NOMO-1 treated with DMSO at 0.1 percent for 48 hours (cell line): ENCODE measurements around the gene CHD1L.
"Not testable (repeated sequence)": the region's sequence is repeated elsewhere in the genome, so short reads cannot be mapped to it uniquely, and the experiment has no call there.

ENCODE experiments used
- DNase-seq: peaks from one replicate; lab custom pipeline; 2025; ENCODE audit not compliant: unreplicated experiment; lab: John Stamatoyannopoulos, UW

The CHD1L gene

DNA sequence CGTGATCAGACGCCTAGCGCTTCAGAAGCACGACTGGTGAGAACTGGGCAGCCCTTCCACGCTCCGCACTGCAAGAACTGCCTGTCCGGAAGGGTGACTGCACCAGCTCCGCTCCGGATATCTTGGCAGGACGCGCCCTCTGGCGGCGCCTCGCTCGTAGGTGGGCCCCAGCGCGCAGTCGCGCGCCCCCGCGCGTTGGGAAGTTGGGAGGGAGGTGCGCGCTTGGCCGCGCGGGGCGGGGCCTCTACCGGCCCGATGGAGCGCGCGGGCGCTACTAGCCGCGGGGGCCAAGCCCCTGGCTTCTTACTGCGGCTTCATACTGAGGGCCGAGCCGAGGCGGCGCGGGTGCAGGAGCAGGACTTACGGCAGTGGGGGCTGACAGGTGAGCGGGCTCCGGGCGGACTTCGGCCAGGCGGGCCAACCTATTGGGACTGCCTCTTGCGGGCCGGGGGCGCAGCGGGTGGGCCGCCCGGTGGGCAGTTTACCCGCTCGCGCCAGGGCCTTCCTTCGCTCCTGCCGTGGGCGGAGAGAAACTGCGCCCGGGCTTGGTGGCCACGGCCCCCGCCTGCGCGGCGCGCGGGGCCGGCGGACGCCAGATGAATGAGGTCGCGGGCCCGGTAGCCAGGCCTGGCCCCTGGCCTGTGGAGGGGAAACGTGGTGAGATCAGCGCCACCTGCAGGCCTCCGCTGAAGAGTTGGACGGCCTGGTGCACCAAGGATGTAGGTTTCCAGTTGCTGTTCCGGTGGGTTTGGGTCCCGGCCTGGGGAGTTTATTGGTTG is at the start of gene CHD1L:
TSS of gene CHD1L (plus strand) at position 236 of the 779 bp plus-strand sequence. CDS start at position 256, 20 bp downstream.
- peak; percentile 94 for DNase-seq

DNA sequence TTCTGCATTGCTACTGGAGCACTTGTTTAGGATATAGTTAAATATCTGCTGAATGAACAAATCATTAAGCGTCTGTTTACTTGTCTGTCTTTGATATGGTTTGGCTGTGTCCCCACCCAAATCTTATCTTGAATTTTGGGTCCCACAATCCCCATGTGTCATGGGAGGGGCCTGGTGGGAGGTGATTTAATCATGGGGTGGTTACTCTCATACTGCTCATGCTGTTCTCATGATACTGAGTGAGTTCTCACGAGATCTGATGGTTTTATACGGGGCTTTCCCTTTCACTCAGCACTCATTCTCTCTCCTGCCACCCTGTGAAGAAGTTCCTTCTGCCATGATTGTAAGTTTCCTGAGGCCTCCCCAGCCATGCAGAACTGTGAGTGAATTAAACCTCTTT is 45.2 kb upstream of the CHD1L start:
- DNase-seq, result not testable (repeated sequence)

DNA sequence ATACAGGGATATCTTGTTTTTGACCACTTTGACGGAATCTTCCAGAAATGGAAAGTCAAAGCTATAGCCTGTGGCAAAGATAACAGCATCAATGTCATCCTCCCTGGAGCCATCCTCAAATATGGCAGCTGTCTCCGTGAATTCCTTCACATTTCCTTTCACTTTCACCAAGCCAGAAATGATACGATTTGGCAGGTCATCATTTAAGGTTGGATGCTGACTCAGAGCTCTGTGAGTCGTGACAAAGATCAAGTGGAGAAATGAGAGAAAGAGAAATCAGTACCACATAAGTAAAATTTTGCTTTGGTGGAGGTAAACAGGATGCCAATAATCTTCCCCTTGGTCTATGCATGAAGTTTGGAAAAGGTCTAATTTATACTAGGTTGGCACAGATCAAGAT is 41.2 kb upstream of the CHD1L start:
- DNase-seq, result no peak

DNA sequence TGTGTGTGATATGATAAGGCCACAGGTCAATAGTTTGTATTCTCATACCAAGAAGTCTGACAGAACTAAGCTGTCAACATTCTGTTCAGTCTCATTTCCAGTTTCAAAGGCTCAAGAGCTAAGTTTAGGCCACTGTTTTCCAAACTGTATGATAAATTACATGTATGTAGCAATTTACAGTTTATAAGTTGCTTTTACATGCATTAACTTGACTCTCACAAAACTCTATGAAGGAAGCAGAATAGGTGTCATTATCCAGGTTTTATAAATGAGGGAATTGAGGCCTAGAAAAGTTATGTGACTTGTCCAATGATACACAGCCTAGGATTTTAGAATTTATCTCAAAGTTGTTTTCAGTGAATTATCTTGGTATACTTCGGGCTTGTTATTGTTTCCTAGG is 40.7 kb upstream of the CHD1L start:
- no peak for DNase-seq

DNA sequence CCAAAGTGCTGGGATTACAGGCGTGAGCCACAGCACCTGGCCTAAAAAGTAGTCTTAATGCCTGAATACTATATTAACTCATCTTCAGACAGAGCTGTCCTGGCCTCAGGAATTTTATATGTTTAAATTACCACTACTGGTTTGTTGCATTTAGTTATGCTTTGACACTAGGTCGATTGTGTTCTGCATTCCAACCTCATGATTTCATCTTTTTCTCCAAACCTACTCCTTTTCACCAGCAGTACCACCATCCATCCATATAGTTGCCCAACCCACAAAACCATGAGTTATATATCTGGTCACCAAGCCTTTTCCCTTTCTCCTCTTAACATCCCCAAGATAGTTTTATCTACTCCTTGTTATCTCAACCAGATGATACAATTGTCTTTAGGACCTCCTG is 39.9 kb upstream of the CHD1L start:
- DNase-seq, result no peak

DNA sequence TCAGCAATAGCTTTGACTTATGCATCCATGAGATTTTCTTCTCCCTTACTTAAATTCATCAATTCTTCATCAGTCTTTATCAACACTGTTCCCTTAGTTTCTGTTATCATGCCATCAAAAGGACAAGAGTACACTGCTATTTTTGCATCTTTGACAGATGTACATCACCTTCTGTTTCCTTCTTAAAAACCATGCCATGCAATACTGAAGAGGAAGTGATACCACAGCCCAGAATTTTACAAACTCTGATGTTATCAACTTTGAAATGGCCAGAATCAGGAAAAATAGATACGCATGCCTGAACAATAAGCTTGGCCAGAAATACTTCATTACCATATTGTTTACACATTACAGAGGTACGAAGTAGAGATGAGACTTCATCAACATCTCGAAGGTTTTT is 38.4 kb upstream of the CHD1L start:
- peak; percentile 64 for DNase-seq

DNA sequence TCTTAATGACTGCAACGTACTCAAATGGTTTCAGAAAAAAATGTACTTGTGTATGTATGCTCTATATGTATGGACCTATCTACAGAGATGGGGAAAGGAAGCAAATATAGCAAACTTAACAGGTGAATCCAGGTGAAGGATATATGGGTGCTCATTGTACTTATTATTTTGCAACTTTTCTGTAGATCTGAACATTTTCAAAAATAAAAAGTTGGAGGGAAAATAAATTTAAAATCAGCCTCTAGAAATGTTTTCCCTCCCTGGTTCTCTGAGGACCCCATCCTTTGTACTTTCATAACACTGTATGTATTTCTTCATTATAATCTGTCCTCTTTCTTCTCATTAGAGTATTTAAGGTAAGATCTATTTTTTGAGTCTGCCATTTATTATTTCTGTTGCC is 35.3 kb upstream of the CHD1L start:
- no peak for DNase-seq

DNA sequence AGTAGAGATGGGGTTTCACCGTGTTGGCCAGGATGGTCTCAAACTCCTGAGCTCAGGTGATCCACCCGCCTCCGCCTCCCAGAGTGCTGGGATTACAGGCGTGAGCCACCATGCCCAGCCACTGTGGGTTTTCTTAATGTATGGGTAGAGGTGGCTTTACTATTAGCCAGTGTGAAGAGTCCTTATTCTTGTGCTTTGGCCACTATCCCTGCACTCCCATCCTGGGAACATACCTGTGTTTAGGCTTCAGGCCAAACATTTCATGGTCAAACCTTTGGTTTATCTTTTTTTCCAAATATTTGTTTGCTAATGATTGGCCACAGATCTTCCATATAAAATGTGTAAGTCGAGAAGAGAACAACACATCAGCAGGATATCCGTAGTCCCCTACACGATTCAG is 33.9 kb upstream of the CHD1L start:
- no peak for DNase-seq

DNA sequence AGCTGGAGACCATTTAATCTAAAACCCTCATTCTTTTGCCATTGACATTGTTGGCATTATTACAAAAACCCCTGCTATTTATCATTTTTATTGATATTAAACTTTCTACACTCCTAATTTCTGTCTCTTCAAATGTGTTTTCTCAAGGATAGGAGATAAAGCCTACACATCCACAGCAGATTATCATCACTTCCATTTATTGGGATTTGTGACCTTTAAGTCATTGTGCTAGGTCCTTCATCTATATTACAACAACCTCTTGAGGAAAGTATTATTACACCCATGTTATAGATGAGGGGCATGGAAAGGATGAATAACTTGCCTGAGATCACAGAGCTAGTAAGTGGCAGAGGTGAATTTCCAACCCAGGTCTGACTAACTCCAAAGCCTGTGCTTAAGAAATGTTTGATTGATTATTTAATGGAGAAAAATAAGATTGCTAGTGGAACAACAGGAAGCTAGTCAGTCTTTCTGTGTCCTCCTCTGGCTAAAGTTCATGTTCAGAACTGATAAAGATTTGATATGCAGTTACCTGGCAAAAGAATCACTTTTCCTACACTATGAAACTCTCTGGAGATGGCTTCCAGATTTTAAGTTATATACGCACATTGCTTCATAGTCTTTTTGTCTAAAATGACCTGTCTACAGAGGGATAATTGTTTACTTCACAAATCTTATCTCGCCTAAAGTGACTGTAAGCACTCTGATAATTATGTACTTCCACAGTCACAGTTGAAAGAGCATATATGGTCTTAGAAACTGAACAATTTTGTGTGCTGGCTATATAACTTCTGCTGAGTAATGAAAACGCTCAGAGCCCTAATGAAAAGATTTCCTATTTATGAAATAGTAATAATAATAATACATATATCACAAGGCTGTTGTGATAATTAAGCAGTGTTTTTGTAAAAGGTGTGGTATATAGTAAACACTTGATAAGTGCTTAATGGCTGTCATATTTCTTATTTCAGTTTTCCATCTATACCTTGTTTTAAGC is 32.4 kb upstream of the CHD1L start:
- DNase-seq, result no peak

DNA sequence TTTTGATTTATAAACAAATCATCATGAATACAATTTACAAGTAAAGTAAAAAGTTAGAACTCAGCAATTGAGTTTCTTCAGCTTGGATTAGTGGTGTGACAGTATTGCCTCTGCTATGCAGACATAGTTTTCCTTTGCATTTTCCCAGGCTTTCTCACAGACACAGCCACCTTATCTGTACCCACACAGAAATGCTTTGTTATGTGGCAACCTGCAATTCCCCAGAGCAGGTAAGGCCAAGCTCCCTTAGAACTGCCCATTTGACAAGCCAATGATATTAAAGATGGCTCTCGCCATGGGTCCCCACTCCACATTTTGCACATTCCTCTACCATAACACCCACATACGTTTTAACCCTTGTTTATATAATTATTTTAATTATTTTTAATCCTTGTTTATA is 31.5 kb upstream of the CHD1L start:
- no peak for DNase-seq

DNA sequence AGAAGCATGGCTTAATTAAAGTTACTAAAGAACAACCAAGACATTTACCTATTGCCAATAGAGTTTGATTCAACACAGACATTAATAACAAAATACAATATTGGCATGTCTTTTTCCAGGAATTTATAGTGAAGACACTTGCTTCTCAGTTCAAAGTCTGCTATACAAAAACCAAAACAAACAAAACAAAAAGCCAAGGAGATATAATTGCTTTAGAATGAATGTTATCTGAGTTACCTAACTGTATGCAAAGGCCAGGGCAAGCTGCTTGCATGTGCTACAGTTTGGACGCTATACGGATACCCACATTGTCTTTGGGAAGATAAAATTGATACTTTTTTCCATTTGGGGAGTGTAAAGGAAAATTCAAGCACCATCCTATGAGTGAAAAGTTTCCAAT is 30.9 kb upstream of the CHD1L start:
- DNase-seq, result no peak

DNA sequence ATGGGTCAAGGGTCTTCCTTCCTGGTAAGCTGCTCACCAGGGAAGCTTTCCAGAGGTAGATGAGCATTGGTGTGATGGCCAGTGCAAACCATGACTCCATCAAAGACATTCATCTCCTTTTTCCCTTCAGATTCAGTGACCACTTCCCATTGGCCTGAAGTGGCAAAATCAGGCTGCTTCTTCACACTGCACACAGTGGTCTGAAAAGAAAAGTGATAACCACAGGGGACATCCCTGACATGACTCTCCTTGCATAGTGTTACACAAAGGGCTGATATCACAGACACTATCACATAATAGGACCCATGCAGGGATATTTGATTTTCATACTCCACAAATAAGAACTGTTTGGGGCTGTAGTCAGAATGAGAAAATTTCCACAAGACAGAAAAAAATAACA is 29.2 kb upstream of the CHD1L start:
- no peak for DNase-seq

DNA sequence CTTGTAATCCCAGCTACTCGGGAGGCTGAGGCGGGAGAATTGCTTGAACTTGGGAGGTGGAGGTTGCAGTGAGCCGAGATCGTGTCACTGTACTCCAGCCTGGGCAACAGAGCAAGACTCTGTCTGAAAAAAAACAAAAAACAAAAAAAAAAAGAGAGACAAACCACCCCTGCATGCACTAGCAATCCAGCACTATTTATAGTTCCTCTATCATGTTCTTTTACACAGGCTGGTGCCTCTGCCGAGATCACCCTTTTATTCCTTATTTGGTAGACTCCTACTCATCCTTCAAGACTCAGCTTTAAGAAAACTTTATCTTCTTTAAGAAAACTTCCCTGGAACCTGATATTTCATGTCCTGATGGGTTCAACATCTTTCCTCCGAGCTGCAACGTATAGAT is 28.2 kb upstream of the CHD1L start:
- DNase-seq, result no peak

DNA sequence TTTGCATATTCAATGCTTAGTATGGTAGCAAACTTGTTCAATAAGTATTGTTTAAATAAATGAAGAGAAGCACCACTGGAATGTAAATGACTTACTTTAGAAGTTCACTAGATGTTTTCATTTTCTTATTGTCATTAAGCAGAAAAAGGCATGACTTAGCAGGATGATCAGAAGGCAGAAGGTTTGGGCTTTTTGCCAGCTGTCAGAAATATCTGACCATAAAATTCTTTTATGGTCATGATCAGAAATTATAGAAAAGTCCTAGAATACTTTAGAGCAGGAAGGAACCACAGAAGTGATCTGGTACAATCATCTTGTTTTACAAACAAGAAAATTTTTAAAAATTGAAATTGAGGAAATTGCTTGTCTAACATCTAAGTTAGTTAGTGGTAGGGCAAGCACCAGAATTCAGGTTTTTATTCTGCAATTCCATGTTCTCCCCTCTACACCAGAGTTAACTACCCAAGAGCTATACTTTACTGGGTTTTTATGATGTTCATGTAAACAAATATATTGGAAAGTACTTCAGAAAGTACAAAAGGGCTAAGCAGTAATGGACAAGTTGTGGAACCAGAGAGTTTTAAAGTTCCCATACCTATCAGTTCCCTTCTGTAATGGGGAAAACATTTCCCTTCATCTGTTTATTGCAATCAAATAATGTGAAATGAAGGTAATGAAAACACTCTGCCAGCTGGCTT is 27.5 kb upstream of the CHD1L start:
- DNase-seq, result no peak

DNA sequence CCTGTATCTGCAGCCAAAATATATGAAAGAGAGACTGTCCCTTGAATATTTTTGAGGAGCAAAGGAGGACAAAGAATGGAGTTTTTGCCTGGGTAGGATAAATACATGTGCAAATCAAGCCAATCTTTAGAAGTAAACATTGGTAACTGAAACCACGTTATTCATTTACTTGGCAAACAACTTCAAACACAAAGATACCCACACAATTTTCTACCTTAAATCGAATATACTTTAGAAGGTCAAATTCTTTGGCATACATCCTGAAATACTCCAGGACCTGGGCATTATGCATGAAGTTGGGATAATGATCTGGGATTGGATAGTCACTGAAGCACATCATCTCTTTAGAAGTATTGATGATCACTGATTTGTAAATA is 27.0 kb upstream of the CHD1L start:
- DNase-seq, result no peak

DNA sequence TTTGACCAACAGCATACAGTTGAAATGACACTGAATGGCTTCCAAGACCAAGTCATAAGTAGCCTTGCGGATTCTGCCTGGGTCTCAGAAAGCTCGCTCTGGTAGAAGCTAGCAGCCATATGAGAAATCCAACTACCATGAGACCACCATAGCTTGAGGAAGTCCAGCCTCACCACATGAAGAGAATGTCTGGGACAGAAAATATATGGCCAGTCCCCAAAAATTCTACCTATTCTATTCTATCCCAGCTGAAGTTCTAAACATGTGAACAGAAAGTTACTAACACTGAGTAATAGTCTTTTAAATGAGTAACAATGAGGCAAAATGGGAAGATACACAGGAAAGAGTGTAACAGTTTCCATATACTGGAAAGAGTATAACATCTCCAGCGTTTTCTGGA is 26.4 kb upstream of the CHD1L start:
- no peak for DNase-seq

DNA sequence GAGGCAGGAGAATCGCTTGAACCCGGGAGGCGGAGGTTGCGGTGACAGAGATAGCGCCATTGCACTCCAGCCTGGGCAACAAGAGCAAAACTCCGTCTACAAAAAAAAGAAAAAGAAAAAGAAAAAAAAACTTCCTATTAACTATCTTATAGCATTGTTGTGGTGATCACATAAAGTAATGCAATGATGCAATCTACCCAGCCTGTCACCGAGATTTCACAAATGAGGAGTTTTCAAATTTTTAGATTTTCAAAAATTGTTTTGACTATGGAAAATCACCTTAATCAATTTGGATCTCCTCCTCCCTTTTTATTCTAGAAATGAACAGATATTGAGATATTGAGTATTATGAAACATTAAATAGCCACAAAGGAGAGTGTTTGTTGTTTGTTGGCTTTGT is 25.3 kb upstream of the CHD1L start:
- no peak for DNase-seq

DNA sequence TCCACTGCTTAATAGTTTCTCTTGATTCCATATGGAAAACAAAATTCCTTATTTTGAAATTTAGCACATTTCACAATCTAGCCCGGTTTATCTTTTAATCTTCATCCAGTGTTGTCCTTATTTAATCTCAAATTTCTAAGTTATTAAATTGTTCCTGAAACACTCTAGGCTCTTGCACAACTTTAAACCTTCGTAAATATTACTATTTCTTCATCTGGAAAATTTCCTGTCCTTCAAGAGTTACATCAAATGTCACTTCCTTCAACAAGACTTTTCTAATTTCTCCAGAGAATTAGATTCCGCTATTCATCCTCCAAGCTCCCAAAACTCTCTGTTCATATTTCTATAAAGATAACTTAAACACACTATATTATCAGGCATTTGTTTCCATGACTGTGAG is 23.9 kb upstream of the CHD1L start:
- peak; percentile 22 for DNase-seq

DNA sequence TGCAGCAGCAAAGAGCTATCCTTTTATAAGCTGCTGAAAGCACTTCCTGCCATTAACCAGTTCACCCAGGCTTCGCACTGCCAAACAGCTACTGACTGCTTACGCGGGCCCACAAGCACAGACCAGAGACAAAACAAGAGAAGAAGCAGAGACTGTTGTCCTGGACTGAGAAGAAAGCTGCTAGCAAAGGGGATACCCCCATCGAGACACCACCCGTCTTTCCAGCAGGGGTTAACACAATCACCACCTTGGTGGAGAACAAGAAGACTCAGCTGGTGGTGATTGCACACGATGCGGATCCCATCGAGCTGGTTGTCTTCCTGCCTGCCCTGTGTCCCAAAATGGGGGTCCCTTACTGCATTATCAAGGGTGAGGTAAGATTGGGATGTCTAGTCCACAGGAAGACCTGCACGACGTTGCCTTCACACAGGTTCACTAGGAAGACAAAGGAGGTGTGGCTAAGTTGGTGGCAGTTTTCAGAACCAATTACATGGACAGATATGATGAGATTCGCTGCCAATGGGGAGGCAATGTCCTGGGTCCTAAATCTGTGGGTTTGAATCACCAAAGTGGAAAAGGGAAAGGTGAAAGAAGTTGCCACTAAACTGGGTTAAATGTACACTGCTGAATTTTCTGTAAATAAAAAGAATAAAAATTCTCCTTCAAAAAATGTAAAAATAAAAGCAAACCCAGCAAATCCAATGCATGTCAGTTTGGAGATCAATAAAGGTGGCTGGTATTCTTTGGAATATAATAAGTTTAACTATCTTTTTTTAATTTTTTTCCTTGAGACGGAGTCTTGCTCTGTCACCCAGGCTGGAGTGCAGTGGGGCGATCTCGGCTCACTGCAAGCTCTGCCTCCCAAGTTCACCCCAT is 18.5 kb upstream of the CHD1L start:
- DNase-seq, result no peak

DNA sequence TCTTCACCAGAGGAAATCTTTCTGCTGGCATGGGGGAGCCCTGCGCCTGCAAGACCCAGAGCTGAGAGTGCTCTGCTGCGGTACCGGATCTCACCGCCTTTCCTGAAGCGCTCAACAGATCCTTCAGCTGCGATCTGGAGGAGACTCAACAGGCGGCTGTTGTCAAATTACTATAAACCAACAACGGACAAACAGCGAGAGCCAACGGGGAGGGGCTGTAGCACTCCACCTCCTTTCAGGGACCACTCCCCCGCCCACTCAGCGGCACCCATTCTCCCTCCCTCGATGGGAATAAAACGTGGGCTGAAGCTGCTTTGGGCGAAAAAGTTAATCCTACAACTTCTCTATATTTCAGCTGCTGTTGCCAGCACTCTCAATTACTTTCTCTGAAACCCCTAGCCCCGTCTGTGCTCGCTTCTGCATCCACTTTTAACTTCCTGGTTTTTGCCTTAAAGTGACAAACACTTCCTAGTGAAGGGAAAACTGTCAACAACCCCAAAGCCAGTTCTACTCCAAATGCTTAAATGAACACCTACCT is 17.2 kb upstream of the CHD1L start, which contains the start of gene FMO5:
TSS of gene FMO5 (minus strand) at position 147 of the 538 bp plus-strand sequence. CDS start 310 bp downstream, outside the sequence.
- peak; percentile 77 for DNase-seq
